GM12801 (cell line): ENCODE data around the gene RCAN1.

Experiments
- TF ChIP-seq, protein P1 (sequence below): IDR thresholded peaks from one replicate; pipeline ENCODE4 v1.5.1; 2011; ENCODE audit warnings: control low read depth; ENCODE audit not compliant: insufficient read length; ENCODE audit errors: extremely low read depth

RCAN1 gene

DNA sequence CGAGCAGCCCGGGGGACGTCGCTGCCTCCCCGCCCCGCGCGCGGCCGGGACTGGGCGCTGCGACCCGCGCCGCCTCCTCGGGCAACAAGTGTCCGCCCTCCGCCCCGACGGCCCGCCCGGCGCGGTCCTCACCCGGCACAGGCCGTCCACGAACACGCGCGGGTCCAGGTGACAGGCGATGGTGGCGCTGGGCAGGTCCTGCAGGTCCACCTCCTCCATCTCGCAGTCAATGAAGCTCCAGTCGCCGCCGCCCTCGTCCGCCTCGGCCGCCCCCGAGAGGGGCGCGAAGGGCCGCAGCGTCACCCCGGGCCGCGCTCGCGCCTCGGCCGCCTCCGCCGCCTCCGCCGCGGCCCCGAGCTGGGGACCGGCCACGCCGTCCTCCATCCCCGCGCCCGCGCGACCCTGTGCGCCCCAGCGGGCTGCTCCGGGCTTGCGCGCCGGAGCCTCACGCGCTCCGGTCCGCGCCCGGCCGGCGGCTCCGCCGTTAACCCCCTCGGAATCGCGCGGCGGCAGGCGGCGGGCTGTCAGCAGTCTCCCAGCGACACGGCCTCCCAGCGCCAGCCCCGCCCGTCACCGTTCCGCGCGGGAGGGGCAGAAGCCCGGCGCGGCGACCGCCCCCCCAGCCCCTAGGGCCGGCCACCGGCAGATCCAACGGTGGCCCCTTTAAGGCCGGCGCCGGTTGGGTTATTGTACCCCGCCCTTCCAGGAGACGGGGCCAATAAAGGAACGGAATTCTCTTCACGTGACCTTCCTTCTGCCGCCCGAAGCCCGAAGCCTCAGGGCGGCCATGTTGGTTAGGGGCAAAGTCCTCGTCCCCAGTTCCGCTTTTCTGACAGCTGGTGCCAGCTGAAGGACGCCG is at the start of gene RCAN1:
TSS of gene RCAN1 (minus strand) at position 486 of the 859 bp plus-strand sequence. CDS start at position 384, 102 bp downstream.
- TF ChIP-seq, protein P1, sequence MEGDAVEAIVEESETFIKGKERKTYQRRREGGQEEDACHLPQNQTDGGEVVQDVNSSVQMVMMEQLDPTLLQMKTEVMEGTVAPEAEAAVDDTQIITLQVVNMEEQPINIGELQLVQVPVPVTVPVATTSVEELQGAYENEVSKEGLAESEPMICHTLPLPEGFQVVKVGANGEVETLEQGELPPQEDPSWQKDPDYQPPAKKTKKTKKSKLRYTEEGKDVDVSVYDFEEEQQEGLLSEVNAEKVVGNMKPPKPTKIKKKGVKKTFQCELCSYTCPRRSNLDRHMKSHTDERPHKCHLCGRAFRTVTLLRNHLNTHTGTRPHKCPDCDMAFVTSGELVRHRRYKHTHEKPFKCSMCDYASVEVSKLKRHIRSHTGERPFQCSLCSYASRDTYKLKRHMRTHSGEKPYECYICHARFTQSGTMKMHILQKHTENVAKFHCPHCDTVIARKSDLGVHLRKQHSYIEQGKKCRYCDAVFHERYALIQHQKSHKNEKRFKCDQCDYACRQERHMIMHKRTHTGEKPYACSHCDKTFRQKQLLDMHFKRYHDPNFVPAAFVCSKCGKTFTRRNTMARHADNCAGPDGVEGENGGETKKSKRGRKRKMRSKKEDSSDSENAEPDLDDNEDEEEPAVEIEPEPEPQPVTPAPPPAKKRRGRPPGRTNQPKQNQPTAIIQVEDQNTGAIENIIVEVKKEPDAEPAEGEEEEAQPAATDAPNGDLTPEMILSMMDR, result no peak

DNA sequence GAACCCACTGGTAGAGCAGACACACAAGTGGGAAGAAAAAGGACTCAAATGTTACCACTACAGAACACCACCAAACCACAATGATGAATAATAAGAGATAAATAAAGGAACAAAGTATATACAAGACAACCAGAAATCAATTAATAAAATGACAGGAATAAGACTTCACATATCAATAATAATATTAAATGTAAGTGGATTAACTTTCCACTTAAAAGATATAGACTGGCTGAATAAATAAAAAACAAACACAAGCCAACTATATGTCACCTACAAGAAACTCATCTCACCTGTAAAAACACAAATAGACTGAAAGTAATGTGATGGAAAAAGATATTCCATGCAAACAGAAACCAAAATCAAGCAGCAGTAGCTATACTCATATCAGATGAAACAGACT is 46.9 kb upstream of the RCAN1 start:
- TF ChIP-seq, protein P1, result no peak

DNA sequence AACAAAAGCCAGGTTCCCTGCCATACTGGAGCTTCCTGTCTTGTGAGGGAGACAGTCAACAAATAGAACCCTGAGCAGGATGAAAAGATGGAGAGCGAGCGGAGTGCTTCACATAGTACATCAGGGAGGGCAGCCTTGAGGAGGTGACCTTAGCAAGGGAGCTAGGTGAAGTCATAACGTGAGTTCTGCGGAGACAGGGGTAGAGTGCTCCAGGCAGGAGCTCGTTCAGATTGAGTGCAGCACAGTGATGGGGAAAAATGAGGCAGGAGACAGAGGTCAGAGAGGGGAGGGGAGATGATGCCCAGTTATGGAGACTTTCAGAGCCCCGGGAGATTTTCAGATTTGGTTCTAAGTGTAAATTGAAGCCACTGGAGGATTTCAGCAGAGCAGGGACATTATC is 38.6 kb upstream of the RCAN1 start:
- TF ChIP-seq, protein P1, result no peak

DNA sequence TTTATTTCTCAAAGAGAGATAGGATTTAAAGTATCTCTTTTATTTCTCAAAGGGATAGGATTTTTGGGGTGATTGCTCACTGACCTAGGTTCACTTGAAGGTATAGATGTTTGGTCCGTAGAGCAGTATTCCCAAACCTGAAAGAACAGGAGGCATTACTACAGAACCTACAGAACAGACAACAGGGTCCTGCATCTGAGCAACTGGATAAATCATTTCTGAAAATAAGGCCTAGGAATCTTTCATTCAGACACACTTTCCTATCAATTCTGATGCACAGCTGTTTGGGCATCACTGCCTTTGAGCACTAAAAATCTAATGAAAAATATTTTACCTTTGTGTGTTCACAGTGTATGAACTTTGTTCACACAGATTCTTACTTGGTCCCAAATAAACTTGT is 36.7 kb upstream of the RCAN1 start:
- TF ChIP-seq, protein P1, result no peak

DNA sequence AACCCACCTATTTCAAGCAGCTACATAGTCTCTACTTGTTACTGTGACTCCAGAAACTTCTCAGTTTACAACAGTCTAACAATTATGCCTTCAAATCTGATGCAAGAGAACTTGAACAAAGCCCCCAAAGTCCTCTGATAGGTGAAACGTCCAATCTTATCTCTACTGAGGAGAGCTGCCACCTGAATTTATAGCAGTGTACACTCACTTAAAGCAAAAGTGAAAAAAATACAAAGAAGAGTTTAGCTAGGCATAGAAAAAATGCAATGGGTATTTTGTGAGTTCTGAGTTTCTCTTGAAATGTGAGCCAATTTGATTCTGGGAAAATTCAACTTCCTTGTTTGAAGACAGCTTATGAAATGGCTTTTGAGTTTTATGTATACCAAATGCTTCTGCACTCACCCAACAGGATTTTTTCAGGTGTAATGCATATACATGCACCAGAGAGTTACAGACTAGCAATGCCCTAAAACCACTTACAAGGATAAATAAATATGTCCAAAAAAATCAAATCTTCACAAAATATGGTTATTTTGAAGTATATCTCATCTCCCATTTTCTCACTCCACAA is 36.0 kb upstream of the RCAN1 start:
- TF ChIP-seq, protein P1, result no peak

DNA sequence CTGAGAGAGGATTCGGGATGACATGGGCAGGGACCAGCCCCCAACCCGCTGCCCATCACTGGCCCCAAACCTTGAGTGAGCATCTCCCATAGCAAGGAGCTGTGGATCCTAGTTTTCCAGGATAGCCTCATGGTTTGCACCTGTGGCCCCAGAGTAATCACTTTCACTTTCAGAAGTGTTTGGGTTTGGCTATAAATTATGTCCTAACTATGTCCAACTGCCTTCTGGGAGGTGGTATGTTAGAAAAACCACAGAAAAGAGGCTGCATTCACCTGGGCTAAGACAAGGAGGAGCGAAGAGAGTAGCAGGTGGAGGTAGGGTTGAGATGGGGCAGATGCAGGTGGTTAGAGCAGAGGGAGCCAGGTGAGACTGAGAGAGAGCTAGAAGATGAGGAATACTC is 34.5 kb upstream of the RCAN1 start:
- TF ChIP-seq, protein P1, result no peak

DNA sequence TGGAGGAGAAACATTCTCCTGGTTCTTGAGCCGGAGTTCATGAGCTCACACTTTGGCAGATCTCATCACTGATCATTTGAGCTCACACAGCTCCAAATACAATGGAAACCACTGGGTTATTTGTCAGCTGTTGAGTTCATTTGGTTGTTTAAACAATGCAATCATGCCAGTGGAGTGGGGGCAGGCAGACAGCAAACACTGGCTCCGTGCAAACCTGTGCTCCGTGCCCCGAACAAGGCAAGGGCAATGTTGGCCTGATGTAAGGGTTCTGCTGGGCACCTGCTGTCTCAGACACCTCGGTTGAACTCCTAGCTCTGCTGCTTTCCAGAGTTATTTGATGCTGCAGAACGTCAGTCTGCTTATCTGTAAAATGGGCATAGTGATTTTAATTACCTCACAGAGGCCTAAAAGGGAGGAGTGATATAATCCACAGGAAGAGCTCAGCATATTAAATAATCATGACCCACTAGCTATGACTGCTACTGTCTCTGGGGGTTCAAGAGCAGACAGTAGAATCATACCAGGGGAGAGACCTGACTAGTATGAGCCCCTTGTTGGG is 33.9 kb upstream of the RCAN1 start:
- TF ChIP-seq, protein P1, result no peak
